ENCODE measurements around the gene SEPTIN5.

SEPTIN5 gene

DNA sequence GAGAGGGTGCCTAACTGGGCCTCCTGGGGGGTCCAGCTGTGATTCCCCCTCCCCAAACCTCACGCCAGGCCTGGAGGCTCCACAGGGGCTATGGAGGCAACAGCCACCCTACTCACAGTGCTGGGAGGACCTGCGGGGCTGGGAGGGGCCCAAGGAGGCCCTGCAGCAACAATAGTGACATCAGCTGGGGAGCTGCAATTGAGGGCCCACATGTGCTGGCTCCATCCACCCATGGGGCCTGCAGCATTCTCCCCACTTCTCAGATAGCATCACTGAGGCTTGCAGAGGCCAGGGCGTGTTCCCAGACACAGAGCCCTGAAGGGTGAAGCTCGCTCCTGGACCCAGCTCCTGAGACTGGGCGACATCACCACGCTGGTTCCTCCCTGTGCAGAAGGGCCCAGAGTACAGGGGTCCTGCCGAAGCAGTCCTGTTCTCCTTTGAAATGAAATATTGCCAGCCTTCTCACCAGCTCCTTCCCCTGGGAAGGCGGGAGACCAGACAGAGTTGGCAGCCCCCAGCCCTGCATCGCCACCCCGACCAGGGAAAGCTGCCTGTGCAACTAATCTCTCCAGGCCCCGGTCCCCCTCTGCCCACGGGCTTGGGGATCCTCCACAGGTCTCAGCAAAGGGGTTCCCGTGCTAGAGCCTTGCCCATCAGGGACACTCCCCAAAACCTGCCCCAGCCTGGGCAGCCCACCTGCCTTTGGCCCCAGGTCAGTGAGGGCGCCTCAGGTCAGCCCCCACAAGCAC, 37.4 kb downstream of the SEPTIN5 start:
- DNase-seq: no peak

DNA sequence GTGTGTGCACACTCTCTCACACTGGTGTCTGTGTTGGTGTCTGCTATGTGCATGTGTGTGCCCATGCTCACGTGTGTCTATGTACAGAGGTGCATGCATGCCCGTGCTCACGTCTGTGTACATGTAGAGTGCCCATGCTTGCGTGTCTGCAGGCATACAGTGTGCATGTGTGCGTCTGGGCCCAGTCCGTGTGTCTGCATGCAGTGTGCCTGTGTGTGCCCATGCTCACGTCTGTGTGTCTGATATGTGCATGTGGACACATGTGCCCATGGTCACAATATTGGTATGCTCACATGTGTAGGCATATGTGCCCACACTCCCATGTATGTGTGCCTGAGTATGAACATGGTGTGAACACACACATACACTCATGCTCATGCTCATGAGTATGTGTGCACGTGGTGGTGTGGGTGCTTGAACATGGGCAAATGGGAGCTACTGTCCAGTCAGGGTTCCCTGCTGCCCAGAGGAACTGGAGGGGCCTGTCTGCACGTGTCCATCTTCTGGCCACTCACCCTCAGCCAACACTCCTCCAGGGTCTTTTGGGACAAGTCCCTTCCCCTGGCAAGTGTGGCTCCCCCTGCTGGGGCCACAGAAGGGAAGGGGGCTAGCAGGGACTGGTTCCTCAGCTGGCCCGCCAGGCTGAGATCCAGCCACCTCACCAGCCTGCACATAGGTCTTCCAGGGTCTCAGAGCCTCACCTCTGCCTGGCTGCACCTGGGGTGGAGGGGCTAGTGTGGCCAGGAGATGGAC, 39.0 kb downstream of the SEPTIN5 start:
- DNase-seq: no peak

DNA sequence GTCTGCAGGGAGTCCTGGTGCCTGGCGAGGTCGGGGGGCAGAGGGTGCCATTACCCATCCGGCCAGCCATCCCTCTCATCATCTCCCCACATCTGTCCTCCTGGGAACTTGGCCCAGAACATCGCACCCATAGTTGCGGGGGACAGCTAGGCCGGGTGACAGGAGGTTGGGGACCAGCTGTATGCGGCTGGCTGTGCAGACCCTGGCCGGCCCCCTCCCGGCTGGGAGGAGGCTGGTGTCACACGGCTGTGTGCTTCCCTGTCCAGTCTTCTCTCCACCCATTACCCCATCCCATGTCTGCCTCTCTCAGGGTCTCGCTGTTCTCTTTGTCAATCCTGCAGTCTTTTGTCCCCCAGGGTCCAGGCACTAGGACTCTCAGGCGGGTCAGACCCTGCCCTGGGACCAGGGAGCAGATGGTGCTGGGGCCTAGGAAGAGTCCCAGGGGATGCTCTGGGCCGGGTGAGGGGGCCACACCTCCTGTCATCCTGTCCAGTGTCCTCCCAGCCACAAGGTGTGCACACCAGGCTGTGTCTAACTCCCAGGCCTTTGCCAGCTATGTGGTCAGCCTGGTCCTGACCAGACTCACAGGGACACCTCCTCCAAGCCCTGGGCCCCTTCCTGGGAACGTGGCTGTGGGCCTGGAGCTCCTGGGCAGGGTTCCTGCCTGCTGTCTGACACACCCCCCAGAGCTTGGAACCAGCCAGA, 39.8 kb downstream of the SEPTIN5 start:
- DNase-seq: no peak

DNA sequence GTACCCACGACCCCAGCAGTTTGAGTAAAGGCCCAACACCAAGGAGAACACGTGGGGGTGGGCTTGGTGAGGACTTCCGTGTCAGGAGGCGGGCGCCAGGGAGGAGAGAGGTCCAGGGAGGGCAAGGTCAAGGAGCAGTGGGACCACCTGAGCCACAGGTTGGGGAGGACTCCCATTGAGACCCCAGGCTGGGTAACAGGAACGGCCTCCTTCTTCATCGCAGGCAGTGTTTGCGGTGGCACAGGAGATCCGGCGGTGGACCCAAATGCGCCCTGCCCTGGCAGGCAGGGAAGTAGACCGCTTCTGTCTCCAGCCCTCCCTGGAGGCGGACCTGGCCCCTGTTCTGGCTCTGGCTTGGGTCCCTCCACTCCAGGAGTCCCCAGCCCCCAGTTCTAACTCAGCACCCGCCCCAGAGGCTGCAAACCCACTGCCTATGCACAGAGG, 40.4 kb downstream of the SEPTIN5 start:
- DNase-seq: no peak

DNA sequence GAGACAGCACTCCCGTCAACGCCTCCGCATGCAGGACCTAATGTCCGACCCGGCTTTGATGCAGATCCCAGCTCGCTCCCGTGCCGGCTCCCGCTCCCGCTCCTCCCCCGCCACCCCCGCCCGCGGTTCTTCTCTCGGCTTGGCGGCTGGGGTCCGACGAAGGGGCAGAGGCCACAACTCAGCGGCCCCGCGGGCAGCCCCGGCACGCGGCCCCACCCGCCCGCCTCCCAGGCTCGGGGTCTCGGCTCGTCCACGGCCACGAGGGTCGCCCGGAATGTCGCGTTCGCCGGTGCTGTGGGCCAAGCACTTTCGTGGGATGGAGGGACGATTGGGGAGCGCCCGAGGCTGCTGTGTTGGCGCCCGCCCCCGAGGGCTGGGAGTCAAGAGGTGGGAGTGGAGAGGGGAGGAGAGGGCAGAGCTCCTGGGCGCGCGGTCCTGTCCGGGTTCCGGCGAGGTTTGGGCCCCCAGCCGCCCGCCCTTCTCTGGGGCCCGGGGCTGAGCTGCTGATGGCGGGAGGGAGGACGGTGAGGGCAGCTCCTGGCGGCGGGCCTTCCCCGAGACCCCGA, 40.9 kb downstream of the SEPTIN5 start:
- no peak for DNase-seq

DNA sequence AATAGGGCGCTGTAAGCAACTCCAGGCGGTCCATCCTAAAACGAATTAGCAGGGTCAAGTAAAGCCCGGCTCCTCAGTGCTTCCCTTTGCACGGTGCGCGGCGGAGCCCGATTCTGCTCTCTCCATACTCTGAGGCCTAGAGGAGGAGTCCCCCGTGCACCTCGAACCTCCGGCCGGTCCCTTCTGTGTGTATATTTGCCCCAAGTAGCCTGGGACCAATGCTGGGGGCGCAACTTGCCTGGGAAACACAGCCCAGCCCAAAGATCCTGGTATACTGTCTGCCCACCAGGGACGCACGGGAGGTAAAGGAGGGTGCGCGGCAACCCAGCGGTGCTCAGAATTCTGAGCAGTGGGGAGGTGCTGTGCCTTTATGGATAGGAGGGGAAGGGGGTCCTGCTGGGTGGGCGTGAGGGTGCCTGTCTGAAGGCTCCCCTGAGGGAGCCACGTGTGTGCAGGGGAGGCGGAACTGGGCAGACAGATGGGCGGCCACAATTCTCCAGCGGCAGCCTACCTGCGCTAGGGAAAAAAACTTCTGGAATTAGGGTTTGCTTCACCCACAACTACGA, 41.5 kb downstream of the SEPTIN5 start:
- DNase-seq: no peak

DNA sequence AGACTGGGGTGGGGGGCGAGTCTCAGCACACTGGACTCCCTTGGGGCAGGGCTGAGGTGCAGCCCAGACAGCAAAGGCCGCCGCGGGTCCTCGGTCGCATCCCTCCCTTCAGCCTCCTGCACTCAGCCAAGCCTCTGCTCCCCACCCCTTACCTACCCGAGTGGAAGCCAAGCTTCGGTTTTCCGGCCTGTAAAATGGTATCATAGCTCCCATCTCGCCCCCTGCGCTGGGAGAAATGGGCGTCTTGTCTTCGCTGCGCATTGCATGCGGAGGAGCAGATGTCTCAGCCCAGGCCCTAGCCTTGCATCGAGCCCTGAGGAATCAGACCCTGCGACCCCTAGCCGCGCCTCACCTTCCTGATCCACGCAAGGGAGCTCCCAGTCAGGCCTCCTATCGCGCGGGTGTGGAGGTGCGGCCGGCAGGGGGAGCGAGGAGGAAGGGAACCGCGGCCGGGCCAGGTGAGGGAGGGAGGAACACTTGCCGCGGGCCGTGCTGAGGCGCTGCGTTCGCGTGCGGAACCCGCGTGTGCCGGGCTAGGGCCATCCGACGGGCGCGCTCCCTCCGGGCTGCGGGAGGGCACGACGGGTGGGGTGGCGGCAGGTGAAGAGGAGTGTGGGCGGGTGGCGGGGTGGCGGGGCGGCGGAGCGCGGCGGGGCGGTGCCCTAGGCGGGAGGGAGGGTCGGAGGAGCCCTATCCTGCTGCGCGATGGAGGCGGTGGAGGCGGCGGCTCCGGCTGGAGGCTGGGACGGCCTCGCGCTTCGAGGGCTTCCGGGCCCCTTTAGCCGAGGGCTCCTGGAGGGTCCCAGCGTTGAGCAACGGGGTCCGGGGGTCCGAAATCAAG, 42.2 kb downstream of the SEPTIN5 start:
- no peak for DNase-seq

DNA sequence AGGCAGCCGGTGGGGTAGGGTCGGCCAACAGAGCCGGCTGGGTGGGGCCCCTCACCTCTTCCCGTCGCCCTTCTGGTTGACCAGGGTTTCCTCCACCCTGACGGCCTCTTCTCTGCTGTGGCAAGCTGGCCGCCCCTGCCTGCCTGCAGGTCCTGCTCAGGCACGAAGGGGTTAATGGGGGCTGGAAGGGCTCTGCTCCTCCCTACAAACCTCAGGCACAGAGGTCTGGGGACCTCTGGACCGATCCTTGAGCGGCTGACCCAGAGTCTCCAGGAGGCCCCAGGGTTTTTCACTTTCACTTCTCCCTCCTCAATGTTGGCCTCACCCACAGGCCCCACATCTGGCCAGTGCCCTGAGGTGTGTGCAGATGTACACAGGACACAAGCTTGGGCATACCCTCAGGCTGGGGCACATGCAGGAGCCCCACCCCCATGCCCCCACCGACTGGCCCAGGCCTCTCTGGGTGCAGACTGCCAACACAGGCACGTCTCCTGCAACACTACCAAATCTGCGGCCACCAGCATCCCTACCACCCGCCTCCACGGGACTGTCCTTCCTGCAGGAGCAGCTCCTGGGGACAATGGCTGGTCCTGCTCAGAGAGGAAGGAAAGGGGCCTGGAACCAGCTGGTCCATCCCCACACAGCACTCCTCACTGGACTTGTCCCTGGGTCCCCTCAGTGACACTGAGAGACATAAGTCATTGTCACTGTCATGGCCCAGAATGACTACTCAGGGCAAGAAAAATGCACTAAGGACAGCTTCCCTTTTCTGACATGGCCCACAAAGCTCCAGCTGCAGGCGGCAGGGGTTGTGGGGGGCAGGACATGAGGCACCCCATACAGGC, 43.1 kb downstream of the SEPTIN5 start:
- DNase-seq: no peak

DNA sequence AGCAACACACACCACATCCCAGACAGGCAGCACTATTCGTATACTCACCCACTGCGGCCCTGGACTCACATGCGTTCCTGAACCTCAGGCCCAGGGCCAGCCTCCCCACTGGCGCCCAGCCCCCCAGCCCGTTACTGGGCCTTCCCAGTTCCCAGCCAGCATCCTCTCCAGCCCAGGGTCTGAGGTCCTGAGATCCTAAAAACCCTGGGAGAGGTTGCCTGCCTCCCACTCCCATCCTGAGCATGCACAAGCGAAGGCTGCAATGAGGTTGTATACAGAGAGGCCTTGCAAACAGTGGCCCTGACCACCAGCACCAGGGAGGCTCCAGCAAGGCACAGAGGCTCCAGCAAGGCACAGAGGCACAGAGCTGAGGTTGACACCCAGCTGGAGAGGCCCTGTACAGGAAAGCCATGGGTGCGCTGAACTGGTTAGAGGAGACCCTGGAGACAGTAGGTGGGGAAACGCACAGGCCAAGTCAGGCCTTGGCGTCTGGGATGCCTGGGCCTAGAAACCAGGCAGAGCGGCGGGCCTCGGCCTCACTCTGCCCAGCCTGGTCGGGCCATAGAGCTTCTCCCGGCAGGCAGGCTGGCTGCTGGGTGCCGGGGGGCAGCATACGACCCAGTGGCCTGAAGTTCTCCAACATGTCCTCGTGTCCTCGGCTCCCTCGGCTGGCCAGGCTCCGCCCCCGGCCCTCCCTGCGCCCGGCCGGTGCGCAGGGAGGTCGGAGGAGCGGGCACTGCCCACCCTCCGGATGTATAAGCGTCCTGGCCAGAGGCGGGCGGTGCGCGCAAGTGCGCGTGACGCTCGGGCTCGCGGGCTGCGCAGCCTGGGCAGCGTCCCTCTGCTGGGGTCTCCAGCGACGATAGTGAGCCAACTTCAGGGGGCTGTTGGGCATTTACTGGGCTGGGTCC, 43.9 kb downstream of the SEPTIN5 start:
- DNase-seq: no peak

DNA sequence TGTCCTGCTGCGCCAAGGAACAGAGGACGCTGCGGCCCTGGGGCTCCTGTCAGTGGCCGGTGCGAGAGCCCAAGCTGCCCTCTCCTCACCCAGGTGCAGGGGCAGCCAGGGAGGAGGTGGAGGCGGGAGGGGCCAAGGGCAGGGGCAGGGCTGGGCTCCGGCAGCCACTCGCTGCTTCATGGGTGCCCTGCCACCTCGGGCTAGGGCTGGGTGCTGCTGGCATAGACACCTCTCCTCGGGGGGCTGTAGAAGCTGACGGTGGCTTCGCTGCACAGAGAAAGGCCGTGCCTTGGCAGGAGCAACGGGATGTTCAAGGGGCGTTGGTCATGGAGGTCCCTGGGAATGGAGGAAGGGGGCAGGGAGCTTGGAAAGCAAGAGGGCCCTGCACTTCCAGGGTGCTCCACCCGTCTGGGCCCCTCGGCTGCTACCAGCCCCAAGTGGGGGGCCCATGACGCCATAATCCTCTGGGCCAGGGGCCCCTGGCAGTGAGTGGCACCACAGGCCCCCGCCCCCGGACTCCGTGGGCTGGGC, 44.7 kb downstream of the SEPTIN5 start:
- DNase-seq: no peak

DNA sequence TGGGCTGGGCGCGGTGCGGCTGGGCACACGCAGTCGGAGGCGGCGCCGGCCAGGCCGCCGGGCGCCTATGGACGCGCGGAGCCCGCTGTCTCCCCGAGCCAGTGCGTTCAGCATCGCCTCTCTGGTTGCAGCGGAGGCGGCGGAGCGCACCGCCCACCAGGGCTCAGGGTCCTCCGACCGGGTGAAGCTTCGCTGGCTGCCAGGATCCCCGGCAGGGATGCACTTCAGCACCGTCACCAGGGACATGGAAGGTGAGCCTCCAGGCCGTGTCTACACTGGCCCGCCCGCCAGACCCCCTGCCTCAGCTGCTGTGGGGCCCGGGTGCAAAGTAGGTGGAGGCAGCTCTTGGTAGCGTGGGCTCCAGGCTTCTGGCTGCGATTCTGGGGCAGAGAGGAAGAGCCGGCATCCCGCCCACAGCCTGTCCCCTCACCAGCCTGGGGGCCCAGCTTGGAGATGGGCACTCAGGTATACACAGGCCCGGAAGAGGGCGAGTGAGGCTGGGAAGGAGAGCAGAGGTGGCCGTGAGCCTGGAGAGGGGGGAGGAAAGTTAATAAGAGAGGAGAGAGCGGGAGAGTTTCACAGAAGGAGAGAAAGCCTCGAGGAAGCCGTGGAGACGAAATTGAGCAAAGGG, 45.2 kb downstream of the SEPTIN5 start:
- no peak for DNase-seq

DNA sequence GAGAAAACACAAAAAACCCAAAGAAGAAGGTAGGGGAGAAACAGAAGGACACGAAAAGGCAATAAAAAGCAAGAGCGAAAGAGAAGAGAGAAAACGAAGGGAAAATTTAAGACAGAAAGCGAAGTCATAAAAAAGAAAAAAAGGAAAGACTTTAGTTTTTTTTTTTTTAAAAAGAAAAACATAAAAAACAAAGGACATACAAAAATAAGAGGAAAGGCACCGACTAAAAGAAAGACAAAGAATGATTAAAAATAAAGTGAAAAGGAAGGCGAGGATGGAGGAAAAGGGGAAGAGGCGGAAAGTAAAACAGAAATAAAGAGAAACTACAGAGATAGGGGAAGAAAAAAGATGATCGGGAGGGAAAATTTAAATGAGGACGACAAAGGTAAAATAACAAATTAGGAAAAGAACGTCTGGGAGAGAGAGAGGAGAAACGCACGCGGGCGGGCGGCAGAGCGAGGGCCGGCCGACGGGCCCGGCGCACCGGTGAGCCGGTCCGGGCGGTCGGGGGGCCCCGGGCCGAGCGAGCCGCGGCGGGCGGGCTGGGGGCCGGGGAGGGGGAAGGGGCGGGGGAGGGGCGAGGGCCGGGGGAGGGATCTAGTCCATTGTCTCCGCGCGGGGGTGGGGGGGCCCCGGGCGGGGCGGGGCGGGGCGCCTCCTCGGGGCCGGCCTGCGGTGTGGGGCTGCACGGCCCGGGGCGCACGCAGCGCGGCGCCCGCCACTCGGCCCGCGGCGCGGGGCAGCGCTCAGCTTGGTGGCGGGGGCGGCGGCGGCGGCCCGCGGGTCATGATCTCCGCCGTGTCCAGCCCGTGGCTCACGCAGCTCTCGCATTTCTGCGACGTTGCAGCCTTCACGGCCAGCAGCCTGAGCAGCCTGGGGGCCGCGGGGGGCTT, 46.0 kb downstream of the SEPTIN5 start, which contains the start of gene TBX1:
TBX1 (plus strand) TSS at position 721 of the 893 bp plus-strand sequence; CDS start at position 787, 66 bp downstream.
- DNase-seq: no peak

DNA sequence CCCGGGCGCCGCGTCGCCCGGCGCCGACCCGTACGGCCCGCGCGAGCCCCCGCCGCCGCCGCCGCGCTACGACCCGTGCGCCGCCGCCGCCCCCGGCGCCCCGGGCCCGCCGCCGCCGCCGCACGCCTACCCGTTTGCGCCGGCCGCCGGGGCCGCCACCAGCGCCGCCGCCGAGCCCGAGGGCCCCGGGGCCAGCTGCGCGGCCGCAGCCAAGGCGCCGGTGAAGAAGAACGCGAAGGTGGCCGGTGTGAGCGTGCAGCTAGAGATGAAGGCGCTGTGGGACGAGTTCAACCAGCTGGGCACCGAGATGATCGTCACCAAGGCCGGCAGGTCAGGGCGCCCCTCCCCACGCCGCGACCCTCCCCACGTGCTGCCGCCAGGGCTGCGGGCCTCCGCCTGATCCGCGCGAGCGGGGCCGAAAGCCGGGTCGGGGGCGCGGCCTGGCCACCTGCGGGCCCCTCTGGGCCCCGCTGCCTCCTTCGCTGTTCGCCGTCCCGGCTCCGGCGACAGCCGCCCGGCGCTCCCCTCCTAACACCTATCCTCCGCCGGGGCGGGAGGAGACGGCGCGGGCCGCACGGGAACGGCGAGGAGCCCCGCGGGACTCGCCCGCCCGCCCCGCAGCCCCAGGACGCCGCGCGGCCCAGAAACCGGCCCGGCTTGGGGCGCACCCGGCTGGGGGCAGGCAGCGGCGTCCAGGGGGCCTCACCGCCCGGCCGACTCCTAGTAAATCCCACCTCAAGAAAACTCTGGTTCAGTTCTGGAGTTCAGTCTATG, 46.8 kb downstream of the SEPTIN5 start:
- DNase-seq: no peak

DNA sequence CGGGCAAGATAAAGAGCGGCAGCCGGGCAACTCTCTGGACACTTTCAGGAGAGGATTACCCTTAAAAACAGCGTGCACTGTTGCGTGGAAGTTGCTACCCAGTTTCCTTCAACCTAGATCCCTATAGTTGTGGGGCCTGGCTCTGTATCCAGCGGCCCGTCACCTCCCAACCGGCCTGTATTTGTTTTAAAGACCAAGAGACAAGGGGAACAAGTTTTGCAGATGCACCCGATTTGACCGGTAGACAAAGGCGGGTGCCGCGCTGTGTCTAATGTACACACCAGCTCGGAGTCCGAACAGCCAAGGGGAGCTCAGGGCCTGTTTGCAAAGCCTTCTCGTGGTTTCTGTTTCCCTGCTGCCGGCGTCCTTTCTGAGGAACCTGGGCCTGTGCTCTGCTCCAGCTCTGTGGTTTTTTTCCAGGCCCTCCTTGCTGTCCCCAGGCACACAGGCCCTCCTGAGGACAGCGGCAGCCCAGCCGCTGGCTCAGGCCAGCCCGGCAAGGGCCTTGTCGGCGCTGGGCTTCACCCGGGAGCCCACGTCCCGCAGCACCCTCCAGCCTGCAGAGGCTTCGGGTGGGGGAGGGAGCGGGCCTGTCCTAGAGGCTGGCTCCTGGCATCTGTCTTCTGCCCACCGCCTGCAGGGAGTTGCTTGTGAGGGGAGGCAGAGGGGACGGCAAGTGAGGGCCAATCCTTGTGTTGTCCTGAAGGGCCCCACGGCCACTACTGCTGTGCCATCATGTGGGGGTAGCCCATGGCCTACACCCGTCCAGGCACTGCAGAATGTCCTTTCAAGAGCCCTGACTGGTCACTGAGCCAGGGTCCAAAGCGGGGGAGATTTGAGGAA, 47.6 kb downstream of the SEPTIN5 start:
- DNase-seq: no peak

DNA sequence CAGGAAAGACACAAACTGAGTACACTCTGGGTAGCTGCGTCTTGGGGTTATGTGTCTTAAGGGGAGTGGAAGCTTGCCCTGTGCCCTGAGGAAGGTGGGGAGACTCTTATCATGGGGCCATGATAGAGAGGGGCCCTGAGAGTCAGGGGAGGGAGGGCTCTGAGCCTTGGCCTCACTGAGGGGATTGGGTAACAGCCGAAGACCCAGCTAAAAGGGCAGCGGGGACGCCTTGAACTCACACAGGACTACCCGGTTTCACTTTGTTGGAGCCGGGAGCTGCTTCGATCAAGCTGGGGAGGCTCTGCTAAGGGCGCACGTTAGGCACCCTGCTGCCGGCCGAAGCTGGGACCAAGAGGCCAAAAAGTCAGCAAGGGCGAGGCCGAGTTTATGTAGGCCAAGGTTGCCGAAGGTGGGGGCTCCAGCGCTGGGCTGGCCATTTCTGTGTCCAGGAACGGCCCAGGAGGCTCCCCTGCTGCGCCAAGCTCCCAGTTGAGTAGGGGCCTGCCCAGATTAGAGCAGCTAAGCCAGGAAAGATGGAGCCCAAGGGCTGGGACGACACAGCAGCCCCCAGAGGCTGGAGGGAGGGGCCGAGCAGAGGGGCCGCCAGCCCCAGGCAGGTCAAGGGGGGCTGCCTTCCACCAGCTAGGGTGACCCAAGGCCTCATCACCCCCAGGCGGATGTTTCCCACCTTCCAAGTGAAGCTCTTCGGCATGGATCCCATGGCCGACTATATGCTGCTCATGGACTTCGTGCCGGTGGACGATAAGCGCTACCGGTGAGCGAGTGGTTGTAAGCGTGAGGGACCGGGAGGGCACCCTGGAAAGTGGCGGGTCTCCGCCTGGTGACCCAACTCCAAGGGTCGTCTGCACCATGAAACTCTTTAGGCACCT, 48.5 kb downstream of the SEPTIN5 start:
- DNase-seq: no peak
